Left ventricle myocardium inferior (tissue), 1 donor: ENCODE data around the gene HLCS. TPM values are rescaled to one million over a fixed set of nuclear protein-coding genes. Genes with fewer than 3 reads are reported as not detected.

Experiments
- DNase-seq: peaks from one replicate; pipeline ENCODE4 v3.0.0-alpha.2; 2020
- H3K27ac ChIP-seq: fragments of 200-600 bp; replicated peaks from 2 replicates; pipeline ENCODE4 v1.8.0; 2021
- H3K27me3 ChIP-seq: fragments of 200-600 bp; 2 replicates; pipeline ENCODE4 v1.8.0; 2021; ENCODE audit warnings: low read depth
- H3K36me3 ChIP-seq: fragments of 200-600 bp; 2 replicates; pipeline ENCODE4 v1.8.0; 2021
- H3K4me1 ChIP-seq: fragments of 200-600 bp; 2 replicates; pipeline ENCODE4 v1.8.0; 2021
- H3K4me3 ChIP-seq: fragments of 200-600 bp; 2 replicates; pipeline ENCODE4 v1.8.0; 2021; ENCODE audit warnings: mild to moderate bottlenecking, moderate library complexity
- H3K9me3 ChIP-seq: fragments of 200-600 bp; replicated peaks from 2 replicates; pipeline ENCODE4 v1.8.0; 2021
- intact Hi-C: fragments of 100-400 bp; cut with micrococcal nuclease; formaldehyde crosslinking; loops from one replicate; pipeline ENCODE4 v1.11.0; 2022
- total RNA-seq: library from RNA; stranded (reverse); fragmentation: NEBNext Ultra II Directional; extraction: Animal tissue kit (Norgen Biotek cat#: 25700); gene quantifications from one replicate; pipeline ENCODE4 v1.2.1, GENCODE V29; 2021
- TF ChIP-seq, protein P1 (sequence below): fragments of 200-600 bp; IDR thresholded peaks from 2 replicates; pipeline ENCODE4 v1.8.0; 2021; ENCODE audit warnings: antibody characterized with exemption, mild to moderate bottlenecking, borderline replicate concordance
- donor health status: DM: no; HTN: yes; CAD: no; lungs with severe emphysema.

HLCS gene
- total RNA-seq, 1 donor from 2014 or later: 5.3 TPM

GRCh38 chr21:36707763-36708285 lies 258.6 kb downstream of the HLCS start:
- no peaks in the 10 kb centered on the region for H3K36me3 ChIP-seq
- H3K9me3 ChIP-seq: no peaks in the 10 kb centered on the region
- intact Hi-C loops: no loop called here
- H3K4me3 ChIP-seq: peak overlapping the region; percentile 44
- peaks cover 100% of the 10 kb centered on the region for H3K27me3 ChIP-seq
- H3K27ac ChIP-seq: no peak overlapping the region
- no peak for DNase-seq
- H3K4me1 ChIP-seq: peaks cover 65% of the 10 kb centered on the region
- TF ChIP-seq, protein P1, sequence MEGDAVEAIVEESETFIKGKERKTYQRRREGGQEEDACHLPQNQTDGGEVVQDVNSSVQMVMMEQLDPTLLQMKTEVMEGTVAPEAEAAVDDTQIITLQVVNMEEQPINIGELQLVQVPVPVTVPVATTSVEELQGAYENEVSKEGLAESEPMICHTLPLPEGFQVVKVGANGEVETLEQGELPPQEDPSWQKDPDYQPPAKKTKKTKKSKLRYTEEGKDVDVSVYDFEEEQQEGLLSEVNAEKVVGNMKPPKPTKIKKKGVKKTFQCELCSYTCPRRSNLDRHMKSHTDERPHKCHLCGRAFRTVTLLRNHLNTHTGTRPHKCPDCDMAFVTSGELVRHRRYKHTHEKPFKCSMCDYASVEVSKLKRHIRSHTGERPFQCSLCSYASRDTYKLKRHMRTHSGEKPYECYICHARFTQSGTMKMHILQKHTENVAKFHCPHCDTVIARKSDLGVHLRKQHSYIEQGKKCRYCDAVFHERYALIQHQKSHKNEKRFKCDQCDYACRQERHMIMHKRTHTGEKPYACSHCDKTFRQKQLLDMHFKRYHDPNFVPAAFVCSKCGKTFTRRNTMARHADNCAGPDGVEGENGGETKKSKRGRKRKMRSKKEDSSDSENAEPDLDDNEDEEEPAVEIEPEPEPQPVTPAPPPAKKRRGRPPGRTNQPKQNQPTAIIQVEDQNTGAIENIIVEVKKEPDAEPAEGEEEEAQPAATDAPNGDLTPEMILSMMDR: no peak

GRCh38 chr21:36706951-36707762 lies 259.3 kb downstream of the HLCS start:
- H3K9me3 ChIP-seq: no peaks in the 10 kb centered on the region
- peaks cover 100% of the 10 kb centered on the region for H3K27me3 ChIP-seq
- no peak overlapping the region for H3K4me3 ChIP-seq
- TF ChIP-seq, protein P1: no peak
- H3K4me1 ChIP-seq: peaks cover 65% of the 10 kb centered on the region
- intact Hi-C loops: no loop called here
- DNase-seq: no peak
- no peak overlapping the region for H3K27ac ChIP-seq
- H3K36me3 ChIP-seq: no peaks in the 10 kb centered on the region

DNA sequence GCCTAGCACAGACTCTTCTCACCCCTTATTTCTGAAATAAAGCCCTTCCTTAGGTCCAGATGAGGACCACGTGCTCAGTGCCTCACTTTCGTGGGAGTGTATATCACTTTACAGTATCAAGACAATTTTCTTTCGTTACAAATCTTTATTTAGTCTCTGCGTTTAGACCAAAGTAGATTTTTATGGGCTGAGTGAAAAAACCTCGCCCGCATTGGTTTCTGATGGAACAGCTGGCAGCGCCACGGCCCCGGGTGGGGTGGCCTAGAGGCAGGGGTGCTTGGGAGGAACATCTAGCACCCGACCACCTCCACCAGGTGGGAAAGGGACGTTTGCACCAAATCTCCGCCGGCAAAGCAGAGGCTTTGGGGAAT lies 260.0 kb downstream of the HLCS start:
- no peaks in the 10 kb centered on the region for H3K9me3 ChIP-seq
- DNase-seq: no peak
- TF ChIP-seq, protein P1: no peak
- no peaks in the 10 kb centered on the region for H3K36me3 ChIP-seq
- peaks cover 68% of the 10 kb centered on the region for H3K4me1 ChIP-seq
- no peak overlapping the region for H3K27ac ChIP-seq
- H3K27me3 ChIP-seq: peaks cover 100% of the 10 kb centered on the region
- no peak overlapping the region for H3K4me3 ChIP-seq
- intact Hi-C loops: no loop called here

DNA sequence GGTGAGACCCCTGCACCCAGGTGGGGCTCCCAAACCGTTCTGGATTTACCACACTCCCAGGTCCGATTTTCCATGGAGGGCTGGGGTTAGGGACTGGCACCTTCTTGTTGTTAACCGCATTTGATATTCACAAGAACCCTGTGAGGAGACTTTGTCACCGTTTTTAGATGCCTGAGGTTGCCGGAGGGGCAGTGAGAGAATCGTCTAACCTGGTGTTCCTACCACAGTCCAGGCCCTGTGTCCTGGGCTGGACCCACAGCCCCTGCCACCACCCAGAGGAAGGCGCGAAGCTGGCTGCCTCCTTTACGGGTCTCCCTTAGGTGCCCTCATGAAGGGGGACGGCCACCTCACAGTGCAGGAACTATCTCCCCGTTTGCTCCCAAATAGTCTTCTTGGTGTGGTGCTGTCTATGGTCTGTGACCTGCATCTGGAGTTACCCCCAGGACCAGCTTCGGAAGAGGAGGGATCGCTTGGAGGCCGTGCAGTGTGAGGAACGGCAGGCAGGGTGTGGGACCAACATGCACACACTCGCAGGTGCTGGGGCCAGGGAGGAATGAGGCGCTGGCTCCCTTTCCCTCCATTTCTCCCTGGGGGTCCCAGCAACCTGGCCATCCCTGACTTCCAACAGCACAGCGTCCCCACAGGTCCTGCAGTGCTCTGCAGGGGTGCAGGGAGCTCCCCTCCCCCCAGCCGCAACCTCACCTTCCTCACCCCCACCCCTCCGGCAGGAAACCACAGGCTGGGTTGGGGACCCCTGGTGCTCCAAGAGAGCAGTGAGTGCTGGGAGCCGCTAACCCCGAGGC lies 260.6 kb downstream of the HLCS start:
- Histone ChIP-seq H3K4me3 (no peak overlapping the region), H3K36me3 (no peaks in the 10 kb centered on the region), H3K27ac (no peak overlapping the region), H3K4me1 (peaks cover 74% of the 10 kb centered on the region), H3K27me3 (peaks cover 100% of the 10 kb centered on the region), H3K9me3 (no peaks in the 10 kb centered on the region)
- no peak for DNase-seq
- TF ChIP-seq, protein P1: no peak
- intact Hi-C loops: no loop called here

- no peak overlapping the region for H3K27ac ChIP-seq
- peaks cover 74% of the 10 kb centered on the region for H3K4me1 ChIP-seq
- peak overlapping the region; percentile 30 for H3K4me3 ChIP-seq
- no peaks in the 10 kb centered on the region for H3K36me3 ChIP-seq
- no peaks in the 10 kb centered on the region for H3K9me3 ChIP-seq
- DNase-seq: no peak
- intact Hi-C loops: no loop called here
- H3K27me3 ChIP-seq: peaks cover 100% of the 10 kb centered on the region
- TF ChIP-seq, protein P1: no peak
Measured at GRCh38 chr21:36704958-36705678, 261.4 kb downstream of the HLCS start.
